DMS153 (cell line): ENCODE data around the gene GARIN1A.

ENCODE experiments used
- DNase-seq: peaks from one replicate; lab custom pipeline; 2025; lab: John Stamatoyannopoulos, UW

The GARIN1A gene

GRCh38 chr7:128718967-128719642 lies 47.0 kb downstream of the GARIN1A start:
- no peak for DNase-seq

GRCh38 chr7:128721376-128721775 lies 49.3 kb downstream of the GARIN1A start:
- no peak for DNase-seq
